GM23338 (cell line): Measurements from ENCODE around the gene HTRA1. TPM values are rescaled to one million over a fixed set of nuclear protein-coding genes. Genes with fewer than 3 reads are reported as not detected.

Experiments
- ATAC-seq: fragments of 200-7000 bp; cut with Tn5 transposase; 3 replicates; pipeline ENCODE4 v1.9.1; 2020
- DNase-seq: peaks from one replicate; pipeline ENCODE4 v3.0.0-alpha.2; 2015; ENCODE audit warnings: low spot score
- H2AFZ ChIP-seq: fragments of 200-600 bp; sonication (generic); 2 replicates; pipeline ENCODE4 v1.8.0; 2016; ENCODE audit warnings: antibody characterized with exemption, mild to moderate bottlenecking, moderate library complexity
- H3F3A ChIP-seq: fragments of 200-600 bp; sonication (generic); replicated peaks from 2 replicates; pipeline ENCODE4 v1.8.0; 2017; ENCODE audit warnings: antibody characterized with exemption, mixed run types, low read depth
- H3K27ac ChIP-seq: fragments of 200-600 bp; sonication (generic); 2 replicates; pipeline ENCODE4 v1.6.1; 2016; ENCODE audit warnings: low read depth
- H3K27me3 ChIP-seq: fragments of 200-600 bp; sonication (generic); 2 replicates; pipeline ENCODE4 v1.8.0; 2016; ENCODE audit warnings: mild to moderate bottlenecking, mixed run types, moderate library complexity; ENCODE audit not compliant: insufficient read depth
- H3K36me3 ChIP-seq: fragments of 200-600 bp; sonication (generic); 2 replicates; pipeline ENCODE4 v1.8.0; 2016; ENCODE audit warnings: mild to moderate bottlenecking; ENCODE audit not compliant: insufficient read depth
- H3K4me1 ChIP-seq: fragments of 200-600 bp; sonication (generic); 2 replicates; pipeline ENCODE4 v1.8.0; 2016; ENCODE audit warnings: mild to moderate bottlenecking, moderate library complexity; ENCODE audit not compliant: insufficient read depth
- H3K4me2 ChIP-seq: fragments of 200-600 bp; sonication (generic); 2 replicates; pipeline ENCODE4 v1.7.1; 2017; ENCODE audit warnings: mixed run types
- H3K4me3 ChIP-seq: fragments of 200-600 bp; sonication (generic); 2 replicates; pipeline ENCODE4 v1.6.1; 2016; ENCODE audit warnings: mixed run types
- H3K79me2 ChIP-seq: fragments of 200-600 bp; sonication (generic); replicated peaks from 2 replicates; pipeline ENCODE4 v1.8.0; 2017; ENCODE audit warnings: mild to moderate bottlenecking; ENCODE audit not compliant: insufficient read depth
- H3K9me2 ChIP-seq: fragments of 200-600 bp; sonication (generic); 2 replicates; pipeline ENCODE4 v1.8.0; 2017; ENCODE audit not compliant: insufficient read depth
- H4K20me1 ChIP-seq: fragments of 200-600 bp; sonication (generic); replicated peaks from 2 replicates; pipeline ENCODE4 v1.8.0; 2017; ENCODE audit warnings: mild to moderate bottlenecking; ENCODE audit not compliant: insufficient read depth
- H3K27ac Mint-ChIP-seq: 2 replicates; pipeline ENCODE4 v1.8.0; 2020; ENCODE audit warnings: inconsistent platforms, mild to moderate bottlenecking, moderate library complexity, mixed read lengths
- H3K27me3 Mint-ChIP-seq: 3 replicates; pipeline ENCODE4 v1.8.0; 2022; ENCODE audit warnings: low read depth, mild to moderate bottlenecking, moderate library complexity, mixed read lengths, inconsistent platforms; ENCODE audit not compliant: insufficient read depth, poor library complexity
- H3K36me3 Mint-ChIP-seq: 3 replicates; pipeline ENCODE4 v1.8.0; 2021; ENCODE audit warnings: low read depth, mild to moderate bottlenecking, inconsistent platforms, moderate library complexity, mixed read lengths
- H3K4me1 Mint-ChIP-seq: 3 replicates; pipeline ENCODE4 v1.8.0; 2020; ENCODE audit warnings: mild to moderate bottlenecking, inconsistent platforms, mixed read lengths
- H3K4me3 Mint-ChIP-seq: 3 replicates; pipeline ENCODE4 v1.8.0; 2021; ENCODE audit warnings: moderate library complexity, mild to moderate bottlenecking, inconsistent platforms, mixed read lengths
- H3K9me3 Mint-ChIP-seq: 3 replicates; pipeline ENCODE4 v1.8.0; 2020; ENCODE audit warnings: moderate library complexity, mild to moderate bottlenecking, inconsistent platforms, mixed read lengths
- CREB1 ChIP-seq: fragments of 250-450 bp; sonication (Bioruptor Pico); IDR thresholded peaks from 2 replicates; pipeline ENCODE4 v1.5.0; 2020; ENCODE audit warnings: low read depth, mild to moderate bottlenecking, moderate library complexity
- CTCF ChIP-seq, 2 experiments: fragments of 200-600 bp in 1 of 2; sonication (generic) in 1 of 2; conservative IDR thresholded peaks; 2 replicates each; pipeline versions ENCODE4 v1.5.1 to v1.6.1; 2016 to 2017; ENCODE audit warnings: antibody characterized with exemption in 2 of 2, low read depth in 2 of 2, mild to moderate bottlenecking in 2 of 2, moderate library complexity in 1 of 2
- ETS1 ChIP-seq: IDR thresholded peaks from 2 replicates; pipeline ENCODE4 v1.6.1; 2016; ENCODE audit warnings: antibody characterized with exemption
- EZH2 ChIP-seq: fragments of 200-600 bp; sonication (generic); IDR thresholded peaks from one replicate; pipeline ENCODE4 v1.8.0; 2017; ENCODE audit warnings: antibody characterized with exemption, mild to moderate bottlenecking, low read depth; ENCODE audit not compliant: unreplicated experiment
- EZH2phosphoT487 ChIP-seq: fragments of 200-600 bp; sonication (generic); IDR thresholded peaks from one replicate; pipeline ENCODE4 v1.8.1; 2018; ENCODE audit warnings: antibody characterized with exemption; ENCODE audit not compliant: unreplicated experiment
- JUNB ChIP-seq: IDR thresholded peaks from one replicate; pipeline ENCODE4 v1.6.1; 2016; ENCODE audit warnings: antibody characterized with exemption; ENCODE audit not compliant: unreplicated experiment
- NANOG ChIP-seq: IDR thresholded peaks from 2 replicates; pipeline ENCODE4 v1.6.1; 2016; ENCODE audit warnings: antibody characterized with exemption, borderline replicate concordance
- POLR2AphosphoS5 ChIP-seq: IDR thresholded peaks from 2 replicates; pipeline ENCODE4 v1.6.1; 2016; ENCODE audit warnings: antibody characterized with exemption, low read depth
- REST ChIP-seq: IDR thresholded peaks from one replicate; pipeline ENCODE4 v1.6.1; 2018; ENCODE audit warnings: antibody characterized with exemption; ENCODE audit not compliant: unreplicated experiment
- STAT1 ChIP-seq: IDR thresholded peaks from one replicate; pipeline ENCODE4 v1.6.1; 2016; ENCODE audit warnings: antibody characterized with exemption; ENCODE audit not compliant: unreplicated experiment
- ZNF114 ChIP-seq: fragments of 250-450 bp; sonication (Bioruptor Pico); IDR thresholded peaks from 2 replicates; pipeline ENCODE4 v1.5.0; 2020; ENCODE audit warnings: mild to moderate bottlenecking, moderate library complexity
- ZNF331 ChIP-seq: fragments of 250-450 bp; sonication (Bioruptor Pico); IDR thresholded peaks from 2 replicates; pipeline ENCODE4 v1.5.0; 2020; ENCODE audit warnings: low read depth, mild to moderate bottlenecking, moderate library complexity
- polyA plus RNA-seq: library from polyadenylated mRNA; unstranded; fragments of >200 nt; fragmentation: Nextera tagmentation; extraction: Ambion mirVana; gene quantifications from 2 replicates; pipeline ENCODE4 v1.2.1, GENCODE V29; 2016
- total RNA-seq: library from RNA; depleted of rRNA; stranded (reverse); fragments of >200 nt; shearing (Covaris generic); gene quantifications from 2 replicates; pipeline ENCODE4 v1.2.3, GENCODE V29; 2014

The HTRA1 gene
- total and polyA plus RNA-seq, 2 experiments from 2014 or later = 8.1 to 16.1 TPM

GRCh38 chr10:122417667-122418066, 43.7 kb upstream of the HTRA1 start (continued):
- no peak for TF ChIP-seq CTCF (conservative IDR thresholded peaks at IDR 0.05; ENCODE audit: low read depth in 2 of 2)
- TF ChIP-seq JUNB = no peak
- TF ChIP-seq EZH2 = no peak
- TF ChIP-seq REST = no peak
- no peak for TF ChIP-seq STAT1
- TF ChIP-seq ZNF114 (CRISPR knock-in tag) = no peak
- TF ChIP-seq ZNF331 (CRISPR knock-in tag) = no peak
- no peak for TF ChIP-seq POLR2AphosphoS5
- no peak for TF ChIP-seq CREB1 (CRISPR knock-in tag)
- no peak for TF ChIP-seq NANOG

GRCh38 chr10:122419016-122419415, 42.3 kb upstream of the HTRA1 start:
- no peak overlapping the region for H3K27ac Mint-ChIP-seq
- Histone ChIP-seq H3K27me3 (no peaks in the 10 kb centered on the region), H3K4me3 (no peak overlapping the region), H3K36me3 (0 out of 2 replicates have a peak, but pooled peaks cover 4% of the 10 kb centered on the region), H4K20me1 (0 out of 2 replicates have a peak, but pooled peaks cover 5% of the 10 kb centered on the region), H3K9me2 (no peaks in the 10 kb centered on the region), H3K27ac (no peak overlapping the region), H3K4me2 (no peak overlapping the region), H3F3A (no peaks in the 10 kb centered on the region), H2AFZ (no peak overlapping the region), H3K4me1 (peaks cover 12% of the 10 kb centered on the region), H3K79me2 (no peaks in the 10 kb centered on the region)
- peaks cover 14% of the 10 kb centered on the region for H3K36me3 Mint-ChIP-seq
- H3K9me3 Mint-ChIP-seq = no peaks in the 10 kb centered on the region
- TF ChIP-seq REST (no peak), JUNB (no peak), EZH2phosphoT487 (no peak), ZNF114 (CRISPR knock-in tag) (no peak), CREB1 (CRISPR knock-in tag) (no peak), ETS1 (no peak), STAT1 (no peak), POLR2AphosphoS5 (no peak), CTCF (conservative IDR thresholded peaks at IDR 0.05; ENCODE audit: low read depth in 2 of 2) (no peak)
- no peak overlapping the region for H3K4me3 Mint-ChIP-seq
- no peak for DNase-seq
- no peak for ATAC-seq
- H3K4me1 Mint-ChIP-seq = peaks cover 10% of the 10 kb centered on the region; the same call in 2 of the 3 replicates
- H3K27me3 Mint-ChIP-seq = peaks cover 2% of the 10 kb centered on the region
